ENCODE measurements around the gene CTDSPL. TPM values are rescaled to one million over a fixed set of nuclear protein-coding genes. Genes with fewer than 3 reads are reported as not detected.

CTDSPL gene
- total and polyA plus RNA-seq, 2 experiments from 2014 or later, result 15.3 to 22.3 TPM

DNA sequence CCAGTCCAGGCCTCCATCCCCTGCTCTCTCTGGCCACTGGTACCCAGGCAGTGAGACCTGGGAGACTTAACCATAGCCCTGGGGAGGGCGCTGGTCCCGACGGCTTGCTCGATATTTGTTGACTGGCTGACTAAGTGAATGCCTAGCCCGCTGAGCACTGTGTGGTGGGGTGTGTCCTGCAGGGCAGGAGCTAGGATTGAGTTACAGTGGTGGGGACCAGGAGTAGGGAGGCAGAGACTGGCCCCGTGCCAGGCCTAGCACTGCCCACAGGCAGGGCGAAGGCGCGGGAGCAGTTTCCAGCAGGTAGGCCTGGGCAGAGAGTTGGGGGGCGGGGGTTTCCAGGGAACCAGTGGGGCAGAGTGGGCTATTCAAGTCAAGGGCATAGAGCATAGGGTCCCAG lies 128.8 kb downstream of the CTDSPL start, which contains the start of gene VILL:
Gene VILL, plus strand, starts transcription at position 260 of the 400 bp plus-strand sequence. CDS start 2,887 bp downstream, outside the sequence.
- TF ChIP-seq, protein P1, sequence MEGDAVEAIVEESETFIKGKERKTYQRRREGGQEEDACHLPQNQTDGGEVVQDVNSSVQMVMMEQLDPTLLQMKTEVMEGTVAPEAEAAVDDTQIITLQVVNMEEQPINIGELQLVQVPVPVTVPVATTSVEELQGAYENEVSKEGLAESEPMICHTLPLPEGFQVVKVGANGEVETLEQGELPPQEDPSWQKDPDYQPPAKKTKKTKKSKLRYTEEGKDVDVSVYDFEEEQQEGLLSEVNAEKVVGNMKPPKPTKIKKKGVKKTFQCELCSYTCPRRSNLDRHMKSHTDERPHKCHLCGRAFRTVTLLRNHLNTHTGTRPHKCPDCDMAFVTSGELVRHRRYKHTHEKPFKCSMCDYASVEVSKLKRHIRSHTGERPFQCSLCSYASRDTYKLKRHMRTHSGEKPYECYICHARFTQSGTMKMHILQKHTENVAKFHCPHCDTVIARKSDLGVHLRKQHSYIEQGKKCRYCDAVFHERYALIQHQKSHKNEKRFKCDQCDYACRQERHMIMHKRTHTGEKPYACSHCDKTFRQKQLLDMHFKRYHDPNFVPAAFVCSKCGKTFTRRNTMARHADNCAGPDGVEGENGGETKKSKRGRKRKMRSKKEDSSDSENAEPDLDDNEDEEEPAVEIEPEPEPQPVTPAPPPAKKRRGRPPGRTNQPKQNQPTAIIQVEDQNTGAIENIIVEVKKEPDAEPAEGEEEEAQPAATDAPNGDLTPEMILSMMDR (IDR thresholded peaks at IDR 0.05; ENCODE audit: low read depth, low read length), result no peak

DNA sequence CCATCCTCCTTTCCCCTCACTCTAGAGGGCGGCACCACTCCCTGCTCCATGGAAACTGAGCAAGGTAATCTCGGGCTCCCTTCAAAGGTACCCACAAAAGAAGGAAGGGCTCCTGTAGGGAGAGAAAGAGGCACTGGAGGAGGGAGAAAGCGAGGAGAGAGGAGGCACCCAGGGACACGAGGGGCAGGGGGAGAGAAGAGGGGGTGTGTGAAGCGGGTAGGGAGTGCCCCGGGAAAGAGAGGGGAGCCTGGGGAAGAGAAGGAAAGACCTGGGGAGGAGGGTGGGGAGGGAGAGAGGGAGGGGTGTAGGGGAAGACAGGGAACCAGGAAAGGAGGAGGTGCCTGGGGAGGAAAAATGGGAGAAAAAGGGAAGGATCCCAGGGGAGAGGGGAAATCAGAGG lies 129.4 kb downstream of the CTDSPL start:
- peaks cover 6% of the 10 kb centered on the region for H3K4me1 ChIP-seq (ENCODE audit: low read depth)

More for the DNA sequence above, 128.8 kb downstream of the CTDSPL start, which contains the start of gene VILL:
- H3K27me3 ChIP-seq, result no peaks in the 10 kb centered on the region
- H3K4me3 ChIP-seq, result no peak within 1 kb of the TSS
- H3K36me3 ChIP-seq, result no peaks in the 10 kb centered on the region
- DNase-seq (ENCODE audit: low read depth in 1 of 2, low spot score in 1 of 2), result no peak
- no peak within 1 kb of the TSS for H3K27ac ChIP-seq
- peaks cover 6% of the 10 kb centered on the region for H3K4me1 ChIP-seq (ENCODE audit: low read depth)
- no peaks in the 10 kb centered on the region for H3K9me3 ChIP-seq (ENCODE audit: low read depth)

DNA sequence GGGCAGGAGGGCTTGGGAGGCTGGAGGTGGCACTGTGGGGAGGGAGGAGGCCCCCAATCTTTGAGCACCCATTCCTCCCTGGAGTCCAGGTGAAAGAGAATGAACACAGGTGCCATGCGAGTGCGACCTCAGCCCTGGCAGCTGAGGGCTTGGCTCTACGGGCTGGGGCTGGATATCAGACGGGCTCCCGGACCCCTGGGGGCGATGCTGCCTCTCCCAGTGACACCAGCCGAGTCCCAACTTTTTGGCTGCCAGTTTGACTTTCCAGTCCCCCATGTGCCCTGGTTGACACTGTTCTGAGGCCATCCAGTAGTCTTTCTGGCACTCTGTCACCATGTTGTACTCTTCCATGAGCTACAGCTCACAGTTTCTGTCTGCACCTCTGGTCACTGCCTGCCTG lies 130.1 kb downstream of the CTDSPL start:
- no peak for DNase-seq (ENCODE audit: low read depth in 1 of 2, low spot score in 1 of 2)
- no peaks in the 10 kb centered on the region for H3K36me3 ChIP-seq
- H3K4me3 ChIP-seq, result no peak overlapping the region
- H3K9me3 ChIP-seq (ENCODE audit: low read depth), result no peaks in the 10 kb centered on the region
- TF ChIP-seq, protein P1 (IDR thresholded peaks at IDR 0.05; ENCODE audit: low read depth, low read length), result no peak
- no peaks in the 10 kb centered on the region for H3K27me3 ChIP-seq
- no peak overlapping the region for H3K27ac ChIP-seq
- H3K4me1 ChIP-seq (ENCODE audit: low read depth), result peaks cover 6% of the 10 kb centered on the region

More for the DNA sequence above, 129.4 kb downstream of the CTDSPL start:
- Histone ChIP-seq H3K27me3 (no peaks in the 10 kb centered on the region), H3K4me3 (no peak overlapping the region), H3K9me3 (ENCODE audit: low read depth) (no peaks in the 10 kb centered on the region), H3K27ac (no peak overlapping the region), H3K36me3 (no peaks in the 10 kb centered on the region)
- TF ChIP-seq, protein P1 (IDR thresholded peaks at IDR 0.05; ENCODE audit: low read depth, low read length), result no peak
- no peak for DNase-seq (ENCODE audit: low read depth in 1 of 2, low spot score in 1 of 2)

DNA sequence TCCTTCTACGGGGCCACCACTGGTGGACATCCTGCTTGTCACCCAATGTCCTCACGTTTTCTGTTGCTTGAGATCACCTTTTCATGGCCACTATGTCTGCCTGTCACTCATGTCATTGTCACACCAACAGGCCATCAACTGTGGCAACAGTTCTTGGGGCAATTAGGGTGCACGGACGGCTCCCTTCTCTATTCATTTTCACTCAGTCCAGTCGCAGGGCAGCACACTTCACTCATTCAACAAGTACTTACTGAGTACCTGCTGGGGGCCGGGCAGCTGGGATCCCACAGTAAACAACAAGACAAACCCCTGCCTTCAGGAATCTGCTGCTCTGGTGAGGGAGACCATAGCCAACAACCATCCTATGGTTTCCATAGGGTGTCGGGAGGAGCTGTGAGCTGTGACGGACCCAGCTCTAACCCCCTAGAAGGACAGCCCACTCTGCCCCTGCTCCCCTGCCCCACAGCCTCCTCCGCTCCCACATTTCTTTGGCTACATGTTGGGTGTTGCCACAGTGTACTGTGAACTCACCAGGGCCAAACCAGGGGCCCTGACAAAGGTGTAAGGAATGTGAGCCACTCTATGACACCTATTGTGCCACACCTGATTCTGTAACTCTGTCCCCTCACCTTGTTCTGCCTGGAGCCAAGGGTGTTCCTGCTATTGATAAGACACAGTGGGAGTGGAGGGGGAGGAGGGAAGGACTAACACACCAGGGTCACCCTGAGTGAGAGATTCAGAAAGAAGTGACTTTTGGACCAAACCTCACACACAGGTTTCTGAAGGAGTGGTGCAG lies 130.8 kb downstream of the CTDSPL start:
- TF ChIP-seq, protein P1 (IDR thresholded peaks at IDR 0.05; ENCODE audit: low read depth, low read length), result no peak

DNA sequence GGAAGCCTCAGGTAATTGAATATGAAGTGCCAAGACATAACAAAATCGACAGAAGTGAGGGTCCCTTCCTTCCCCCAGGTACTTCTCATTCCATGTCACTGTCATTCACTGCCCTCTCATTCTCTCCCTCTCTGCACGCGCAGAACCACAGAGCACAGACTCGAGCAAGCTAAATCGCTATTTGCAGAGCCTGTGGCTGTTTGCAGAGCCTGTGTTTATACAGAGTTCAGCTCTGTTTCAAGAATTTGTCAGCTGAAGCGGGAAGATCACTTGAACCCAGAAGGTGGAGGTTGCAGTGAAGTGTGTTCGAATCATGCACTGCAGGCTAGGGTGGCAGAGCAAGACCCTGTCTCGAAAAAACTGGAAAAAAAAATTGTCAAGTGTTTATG lies 131.4 kb downstream of the CTDSPL start:
- H3K36me3 ChIP-seq, result no peaks in the 10 kb centered on the region

More for the DNA sequence above, 130.8 kb downstream of the CTDSPL start:
- Histone ChIP-seq H3K9me3 (ENCODE audit: low read depth) (no peaks in the 10 kb centered on the region), H3K4me1 (ENCODE audit: low read depth) (no peaks in the 10 kb centered on the region), H3K36me3 (no peaks in the 10 kb centered on the region), H3K27ac (no peak overlapping the region), H3K27me3 (no peaks in the 10 kb centered on the region), H3K4me3 (no peak overlapping the region)
- DNase-seq (ENCODE audit: low read depth in 1 of 2, low spot score in 1 of 2), result no peak

More for the DNA sequence above, 131.4 kb downstream of the CTDSPL start:
- Histone ChIP-seq H3K27ac (no peak overlapping the region), H3K9me3 (ENCODE audit: low read depth) (no peaks in the 10 kb centered on the region), H3K27me3 (no peaks in the 10 kb centered on the region), H3K4me3 (no peak overlapping the region), H3K4me1 (ENCODE audit: low read depth) (no peaks in the 10 kb centered on the region)
- TF ChIP-seq, protein P1 (IDR thresholded peaks at IDR 0.05; ENCODE audit: low read depth, low read length), result no peak
- DNase-seq (ENCODE audit: low read depth in 1 of 2, low spot score in 1 of 2), result no peak
